B cell (primary cell): Measurements from ENCODE around the gene STPG3. TPM values are rescaled to one million over a fixed set of nuclear protein-coding genes. Genes with fewer than 3 reads are reported as not detected.

Experiments used
- ATAC-seq: fragments of 200-7000 bp; cut with Tn5 transposase; one replicate; pipeline ENCODE4 v1.10.0; 2021; ENCODE audit warnings: low read depth, mild to moderate bottlenecking, moderate number of reproducible peaks, moderate library complexity
- CTCF ChIA-PET: fragments of 350-600 bp; sonication (Branson Sonifier 250); formaldehyde crosslinking; loops from one replicate; lab custom pipeline; 2021; ENCODE audit warnings: antibody characterized with exemption, inconsistent platforms; lab: Charles Lee
- POLR2A ChIA-PET: fragments of 350-600 bp; sonication (Branson Sonifier 250); formaldehyde crosslinking; loops from one replicate; lab custom pipeline; 2021; ENCODE audit warnings: antibody characterized with exemption; lab: Charles Lee
- DNase-seq: peaks from one replicate; pipeline ENCODE4 v3.0.0; 2013
- H2AFZ ChIP-seq: 2 replicates; pipeline ENCODE4 v1.6.1; 2012; ENCODE audit warnings: mild to moderate bottlenecking, low read depth, low read length; ENCODE audit not compliant: insufficient read depth, poor library complexity, severe bottlenecking
- H3K27ac ChIP-seq, 2 donors: 1 replicate in 1 of 2; 2 replicates in 1 of 2; pipeline ENCODE4 v1.5.1; 2012 to 2013; ENCODE audit warnings: low read length in 2 of 2, mild to moderate bottlenecking in 2 of 2, moderate library complexity in 1 of 2
- H3K27me3 ChIP-seq, 4 experiments: fragments of 200-600 bp in 1 of 4; sonication (generic) in 1 of 4; replicated peaks in 1 of 4; 1 replicate in 2 of 4; 2 replicates in 2 of 4; pipeline versions ENCODE4 v1.6.1 to v1.7.0; 2013 to 2016; ENCODE audit warnings: low read length in 3 of 4, mild to moderate bottlenecking in 2 of 4, mixed read lengths in 1 of 4, moderate library complexity in 1 of 4; ENCODE audit not compliant: insufficient read depth in 4 of 4, control insufficient read depth in 3 of 4; ENCODE audit errors: control extremely low read depth in 1 of 4
- H3K36me3 ChIP-seq, 2 experiments: replicated peaks in 1 of 2; 1 replicate in 1 of 2; 2 replicates in 1 of 2; pipeline versions ENCODE4 v1.6.1 to v1.7.1; 2013; ENCODE audit warnings: low read length in 1 of 2; ENCODE audit not compliant: insufficient read depth in 2 of 2, control insufficient read depth in 1 of 2; ENCODE audit errors: control extremely low read depth in 1 of 2, extremely low read depth in 1 of 2
- H3K4me1 ChIP-seq, 2 donors: fragments of 200-600 bp in 1 of 2; sonication (generic) in 1 of 2; 1 replicate in 1 of 2; 2 replicates in 1 of 2; pipeline versions ENCODE4 v1.5.1 to v1.6.1; 2013 to 2017; ENCODE audit warnings: low read length in 2 of 2; ENCODE audit not compliant: control insufficient read depth in 2 of 2, insufficient read depth in 2 of 2
- H3K4me2 ChIP-seq: replicated peaks from 2 replicates; pipeline ENCODE3; 2012; ENCODE audit warnings: mild to moderate bottlenecking, low read depth, low read length; ENCODE audit not compliant: poor library complexity, severe bottlenecking
- H3K4me3 ChIP-seq, 5 experiments: fragments of 200-600 bp in 1 of 5; sonication (generic) in 1 of 5; 1 replicate in 3 of 5; 2 replicates in 2 of 5; pipeline versions ENCODE4 v1.5.1 to v1.7.0; 2011 to 2016; ENCODE audit warnings: low read length in 4 of 5, mild to moderate bottlenecking in 4 of 5, low read depth in 2 of 5, control low read depth in 1 of 5, moderate library complexity in 1 of 5; ENCODE audit not compliant: insufficient read depth in 1 of 5; ENCODE audit errors: control extremely low read depth in 1 of 5, extremely low read depth in 1 of 5
- H3K79me2 ChIP-seq: fragments of 200-600 bp; sonication (generic); one replicate; pipeline ENCODE4 v1.6.0; 2016; ENCODE audit warnings: low read length; ENCODE audit not compliant: control insufficient read depth, insufficient read depth
- H3K9ac ChIP-seq: fragments of 200-600 bp; sonication (generic); 2 replicates; pipeline ENCODE4 v1.6.1; 2017; ENCODE audit warnings: mild to moderate bottlenecking, low read length, moderate library complexity
- H3K9me3 ChIP-seq, 3 donors: one replicate each; pipeline versions ENCODE4 v1.6.1 to v1.7.1; 2013; ENCODE audit warnings: low read length in 2 of 3; ENCODE audit not compliant: control insufficient read depth in 2 of 3, insufficient read depth in 1 of 3; ENCODE audit errors: control extremely low read depth in 1 of 3
- H4K20me1 ChIP-seq: 2 replicates; pipeline ENCODE4 v1.6.0; 2012; ENCODE audit warnings: mild to moderate bottlenecking, low read length; ENCODE audit not compliant: insufficient read depth, control insufficient read depth, poor library complexity, severe bottlenecking
- H3K27ac Mint-ChIP-seq: one replicate; pipeline ENCODE4 v1.8.0; 2021; ENCODE audit warnings: mixed read lengths
- H3K27me3 Mint-ChIP-seq: one replicate; pipeline ENCODE4 v1.8.0; 2021; ENCODE audit warnings: mixed read lengths
- H3K4me1 Mint-ChIP-seq: one replicate; pipeline ENCODE4 v1.8.0; 2021; ENCODE audit warnings: mixed read lengths
- H3K4me3 Mint-ChIP-seq: one replicate; pipeline ENCODE4 v1.8.0; 2021; ENCODE audit warnings: mixed read lengths
- H3K9me3 Mint-ChIP-seq: one replicate; pipeline ENCODE4 v1.8.0; 2022; ENCODE audit warnings: mixed read lengths; ENCODE audit not compliant: insufficient read depth
- EZH2 ChIP-seq: IDR thresholded peaks from 2 replicates; pipeline ENCODE4 v1.6.1; 2012; ENCODE audit warnings: borderline replicate concordance, low read depth, mild to moderate bottlenecking, moderate library complexity, low read length; ENCODE audit not compliant: insufficient read depth, poor library complexity, severe bottlenecking
- WGBS: methylation state at CpG from one replicate; pipeline ENCODE4 v1.1.5; 2013; ENCODE audit warnings: missing lambda C conversion rate; ENCODE audit not compliant: insufficient coverage; 5-methylcytosine and 5-hydroxymethylcytosine counted together
- intact Hi-C: fragments of 100-400 bp; cut with micrococcal nuclease; formaldehyde crosslinking; loops from one replicate; pipeline ENCODE4 v1.10.0; 2022
- polyA plus RNA-seq: library from polyadenylated mRNA; depleted of rRNA; stranded (reverse); fragments of >200 nt; gene quantifications from 2 replicates; pipeline ENCODE4 v1.2.3, GENCODE V29; 2012
- total RNA-seq, 2 donors: library from RNA; stranded (reverse); fragments of 120-200 nt in 1 of 2; gene quantifications; 1 replicate in 1 of 2; 2 replicates in 1 of 2; pipeline versions ENCODE4 v1.2.3 to v1.2.4, GENCODE V29; 2013 to 2022
- TF ChIP-seq, protein P1 (sequence below): fragments of 200-600 bp; IDR thresholded peaks from one replicate; pipeline ENCODE4 v1.8.0; 2022; ENCODE audit warnings: antibody characterized with exemption, mild to moderate bottlenecking

Gene STPG3
- total and polyA plus RNA-seq, 2 donors (not counting 1 experiment from before 2014, with no cell fraction given): not detected

DNA sequence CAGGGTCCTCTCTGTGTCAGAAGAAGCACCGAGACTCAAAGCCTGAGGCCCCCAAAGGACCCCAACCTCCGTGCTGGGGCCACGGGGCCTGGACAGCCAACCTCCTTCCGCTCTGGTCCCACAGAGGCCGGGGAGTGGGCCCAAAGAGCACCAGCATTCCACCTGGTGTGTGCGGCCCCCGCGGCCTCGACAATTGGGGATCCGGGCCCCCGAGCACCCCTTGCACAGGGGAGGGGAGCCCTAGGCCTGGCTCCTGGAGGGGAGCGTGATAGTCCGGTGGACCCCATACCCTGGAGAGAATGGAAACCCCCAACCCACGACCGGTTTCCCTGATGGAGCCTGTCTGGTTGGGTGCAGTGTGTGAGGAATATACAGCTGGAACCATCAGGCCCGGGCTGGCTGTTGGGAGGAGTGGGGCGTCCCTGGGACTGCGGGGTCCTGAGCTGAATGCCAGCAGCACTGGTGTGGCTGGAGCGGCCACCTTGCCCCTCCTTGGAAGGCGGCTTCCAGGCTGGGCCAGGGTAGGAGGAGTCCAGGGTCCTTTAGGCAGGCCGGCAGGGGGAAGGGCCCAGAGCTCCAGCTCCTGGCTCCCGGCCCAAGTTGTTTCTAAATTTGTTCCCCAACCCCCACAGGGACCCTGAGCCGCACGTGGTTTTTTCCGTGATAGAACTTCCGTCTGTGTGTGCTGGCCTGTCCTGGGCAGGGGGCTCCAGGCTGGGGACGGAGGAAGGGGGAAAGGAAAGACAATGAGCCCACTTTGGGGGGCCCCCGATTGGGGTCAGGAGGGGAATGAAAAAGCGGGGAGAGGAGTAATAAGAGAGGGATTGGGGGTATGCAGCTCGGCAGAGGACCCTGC is 25.6 kb downstream of the STPG3 start:
- Histone ChIP-seq H3K4me3 (peak overlapping the region; percentile 12 to 88 (median 82)), H3K9ac (peak overlapping the region; percentile 83), H3K4me1 (peaks cover 30 to 54% of the 10 kb centered on the region in 2 donors), H3K36me3 (peaks cover 0 to 12% of the 10 kb centered on the region in 2 experiments), H2AFZ (peak overlapping the region; percentile 65), H3K79me2 (peaks cover 37% of the 10 kb centered on the region), H3K9me3 (no peaks in the 10 kb centered on the region), H3K4me2 (peak overlapping the region; percentile 100), H3K27me3 (no peaks in the 10 kb centered on the region), H4K20me1 (peaks cover 24% of the 10 kb centered on the region), H3K27ac (peak overlapping the region; percentile 76 to 79)
- TF ChIP-seq, protein P1, sequence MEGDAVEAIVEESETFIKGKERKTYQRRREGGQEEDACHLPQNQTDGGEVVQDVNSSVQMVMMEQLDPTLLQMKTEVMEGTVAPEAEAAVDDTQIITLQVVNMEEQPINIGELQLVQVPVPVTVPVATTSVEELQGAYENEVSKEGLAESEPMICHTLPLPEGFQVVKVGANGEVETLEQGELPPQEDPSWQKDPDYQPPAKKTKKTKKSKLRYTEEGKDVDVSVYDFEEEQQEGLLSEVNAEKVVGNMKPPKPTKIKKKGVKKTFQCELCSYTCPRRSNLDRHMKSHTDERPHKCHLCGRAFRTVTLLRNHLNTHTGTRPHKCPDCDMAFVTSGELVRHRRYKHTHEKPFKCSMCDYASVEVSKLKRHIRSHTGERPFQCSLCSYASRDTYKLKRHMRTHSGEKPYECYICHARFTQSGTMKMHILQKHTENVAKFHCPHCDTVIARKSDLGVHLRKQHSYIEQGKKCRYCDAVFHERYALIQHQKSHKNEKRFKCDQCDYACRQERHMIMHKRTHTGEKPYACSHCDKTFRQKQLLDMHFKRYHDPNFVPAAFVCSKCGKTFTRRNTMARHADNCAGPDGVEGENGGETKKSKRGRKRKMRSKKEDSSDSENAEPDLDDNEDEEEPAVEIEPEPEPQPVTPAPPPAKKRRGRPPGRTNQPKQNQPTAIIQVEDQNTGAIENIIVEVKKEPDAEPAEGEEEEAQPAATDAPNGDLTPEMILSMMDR: no peak
- TF ChIP-seq EZH2: no peak
- Mint-ChIP-seq H3K27ac (peak overlapping the region; percentile 93), H3K9me3 (no peaks in the 10 kb centered on the region), H3K4me3 (peak overlapping the region; percentile 90), H3K4me1 (peaks cover 38% of the 10 kb centered on the region), H3K27me3 (no peaks in the 10 kb centered on the region)
- ChIA-PET CTCF (interaction anchor here (0.8 to 1.9 kb wide), 7 partner anchors 9 to 40 kb away, joined by 3 to 7 read pairs (median 3); no protein-coding TSS in a partner anchor), POLR2A (interaction anchor here (0.6 to 1.5 kb wide), 7 partner anchors 9 to 149 kb away, joined by 3 to 7 read pairs (median 4); partner anchors contain the start of genes ANAPC2, EXD3, NOXA1 and SSNA1)
- peak; percentile 8 for DNase-seq
- intact Hi-C loops: loop anchor here (1.0 kb wide), 2 partner anchors 21 to 44 kb away; partner anchors contain the start of gene NELFB
- 45% methylated on average over 25 of the region's 30 CpGs for WGBS
- ATAC-seq: peak; percentile 16
